Measurements from ENCODE around the gene CFAP161.

Gene CFAP161

DNA sequence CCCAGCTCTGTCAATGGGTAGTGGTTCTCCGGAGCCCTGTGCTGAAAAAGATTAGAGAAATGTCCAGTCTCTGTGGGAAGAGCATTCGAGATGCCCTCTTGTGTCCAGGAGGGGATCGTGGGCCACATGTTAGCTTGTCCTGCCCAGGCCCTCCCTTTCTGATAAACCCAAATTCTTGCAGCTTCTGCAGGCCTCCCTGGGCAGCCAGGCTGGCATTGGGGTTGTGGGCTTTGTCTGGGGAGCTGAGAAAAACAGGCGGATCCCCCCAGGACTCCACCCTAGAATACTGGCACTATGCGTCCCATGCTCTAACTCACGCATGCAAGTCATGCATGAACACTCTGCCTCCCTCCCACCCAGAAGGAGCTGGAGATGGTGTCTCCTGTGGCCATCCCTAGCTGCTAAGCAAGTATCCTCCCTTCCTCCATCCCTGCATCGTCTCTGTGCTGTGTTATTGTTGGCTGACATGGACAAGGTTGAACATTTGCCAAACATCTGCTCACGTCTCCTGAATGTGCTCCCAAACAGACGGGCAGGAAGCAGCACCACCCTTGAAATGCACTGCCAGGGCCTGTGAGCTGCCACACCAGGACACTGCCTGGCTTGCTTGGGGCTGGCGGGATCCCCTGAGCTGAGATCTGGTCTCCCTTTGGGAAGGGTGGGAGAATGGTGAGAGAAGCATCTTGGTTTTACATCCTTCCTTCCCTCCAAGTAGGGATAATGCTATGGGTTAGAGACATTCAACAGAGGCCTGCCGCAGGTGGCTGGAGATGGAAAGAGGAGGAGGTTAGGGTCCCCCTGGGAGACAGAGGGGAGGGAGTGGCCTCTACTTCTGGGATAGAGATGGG is 26.5 kb downstream of the CFAP161 start:
- DNase-seq: no peak

DNA sequence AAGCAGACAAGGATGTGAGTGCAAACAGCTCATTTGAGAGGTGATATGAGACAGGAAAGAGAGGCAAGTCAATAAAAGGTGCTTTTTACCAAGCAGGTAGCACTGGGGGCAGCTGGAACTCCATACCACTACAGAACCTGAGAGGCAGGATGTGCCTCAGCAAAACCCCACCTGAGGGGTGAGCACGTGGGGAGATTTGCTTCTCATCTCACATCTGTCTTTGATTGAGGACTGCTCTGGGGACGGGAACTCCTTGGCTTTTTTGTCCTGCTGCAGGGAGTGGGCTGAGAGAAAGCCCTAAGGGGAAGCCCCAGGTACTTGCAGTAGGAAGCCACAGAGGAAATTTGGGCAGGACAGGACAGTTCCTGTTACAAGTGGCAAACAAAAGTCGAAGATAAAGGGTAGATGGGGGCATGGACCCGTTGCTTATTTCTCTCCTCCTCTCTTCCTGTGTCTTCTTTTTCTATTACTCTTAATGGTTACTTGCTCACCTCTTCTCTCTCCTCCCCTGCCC is 27.1 kb downstream of the CFAP161 start:
- no peak for DNase-seq

DNA sequence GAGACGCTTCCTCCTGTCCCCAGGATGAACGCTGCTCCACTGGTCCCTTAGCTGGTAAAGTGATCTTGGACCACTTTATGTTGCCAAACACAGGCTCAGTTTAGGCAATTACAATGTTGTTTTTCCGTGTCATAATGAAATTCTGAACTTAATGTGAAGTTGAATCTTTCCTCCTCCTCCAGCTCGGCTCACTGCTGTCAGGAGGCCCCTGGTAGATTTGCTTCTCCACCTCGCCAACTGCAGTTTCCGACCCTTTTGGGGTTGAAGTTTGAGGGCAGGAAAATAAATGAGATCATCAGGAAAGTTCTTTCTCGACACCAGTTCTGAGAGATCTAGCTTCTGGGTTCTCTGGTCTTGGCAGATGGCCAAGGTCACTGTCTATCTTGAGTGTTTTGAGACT is 27.8 kb downstream of the CFAP161 start:
- DNase-seq: no peak

DNA sequence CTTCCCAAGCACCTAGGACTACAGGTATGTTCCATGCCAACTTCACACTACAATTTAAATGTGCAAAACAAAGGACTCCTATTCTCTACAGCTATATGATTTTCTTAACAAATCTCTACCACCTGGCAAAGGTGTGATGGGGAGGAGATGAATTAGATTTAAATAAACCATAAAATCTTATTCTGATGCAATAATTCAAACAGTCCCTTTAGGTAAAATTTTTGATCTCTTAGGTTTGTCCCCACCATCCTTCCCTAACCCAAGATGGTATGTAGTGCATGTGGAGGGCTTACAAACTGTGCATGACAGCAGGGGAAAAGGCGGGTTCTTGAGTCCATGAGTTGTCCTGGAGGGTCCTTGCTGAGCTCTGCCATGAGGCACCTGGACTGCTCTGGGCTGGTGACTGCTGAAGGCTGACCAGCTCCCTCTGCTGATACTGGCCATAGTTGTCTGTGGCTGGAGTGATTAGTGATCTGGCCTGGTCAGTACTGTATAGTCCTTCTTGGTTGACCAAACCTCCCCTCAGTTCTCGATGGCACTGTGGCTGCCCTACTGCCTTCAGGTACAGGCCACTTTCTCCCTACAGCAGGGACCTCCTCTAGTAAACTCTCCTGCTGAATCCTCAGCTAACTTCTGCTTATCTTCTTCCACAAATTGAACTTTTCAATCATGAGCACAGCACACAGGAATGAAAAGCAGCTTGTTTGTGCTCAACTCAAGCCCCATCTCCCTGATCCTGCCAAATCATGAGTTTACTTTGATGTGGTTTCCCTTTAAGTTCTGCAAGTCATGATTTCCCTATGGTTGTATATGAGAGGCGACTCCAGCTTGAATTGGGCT is 30.1 kb downstream of the CFAP161 start:
- DNase-seq: no peak

DNA sequence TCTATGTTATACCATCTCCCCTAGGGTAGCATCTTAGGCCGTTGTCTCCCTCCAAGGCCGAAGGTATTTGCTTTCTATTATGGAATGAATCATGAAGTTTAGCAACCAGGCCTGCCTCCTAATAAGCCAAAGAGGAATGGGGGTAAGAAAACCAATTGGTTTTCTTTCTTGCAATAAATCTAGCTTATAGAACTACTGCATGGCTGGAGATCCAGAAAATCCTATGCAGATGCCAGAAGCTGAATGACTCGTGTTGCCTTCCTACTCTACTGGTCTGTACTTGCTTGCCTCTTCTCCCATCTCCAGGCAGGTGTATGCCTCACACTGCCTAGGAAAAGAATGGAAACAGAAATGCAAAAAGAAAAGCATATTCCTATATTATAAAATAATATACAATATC is 31.5 kb downstream of the CFAP161 start:
- DNase-seq: no peak

DNA sequence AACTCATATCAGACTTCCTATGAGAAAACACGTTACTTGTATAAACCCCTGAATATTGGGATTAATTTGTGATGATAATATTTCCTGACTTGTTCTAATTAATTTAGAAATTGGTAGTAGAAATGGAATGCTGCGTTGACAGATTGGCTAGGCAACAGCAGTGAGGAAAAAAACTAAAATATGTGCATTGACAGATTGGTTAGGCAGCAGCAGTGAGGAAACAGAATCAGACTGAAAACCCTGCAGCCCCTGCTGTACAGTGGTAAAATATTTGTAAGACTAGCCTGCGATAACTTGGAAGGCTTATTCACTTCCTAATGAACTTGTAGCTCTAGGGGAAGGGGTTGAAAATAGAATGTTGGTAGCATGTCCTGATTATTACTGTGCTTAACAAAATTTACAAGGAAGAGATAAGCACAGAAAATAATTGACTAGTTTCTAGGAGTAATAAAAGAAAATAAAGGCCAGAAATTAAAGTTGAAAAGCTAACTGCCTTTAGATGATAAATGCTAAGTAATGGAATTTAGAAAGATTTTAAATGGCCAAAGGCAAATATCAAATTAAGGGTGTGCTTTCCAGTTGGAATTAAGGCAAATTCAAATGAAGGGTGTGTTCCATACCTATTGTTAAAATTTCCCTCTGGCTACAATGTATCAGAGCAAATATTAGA is 32.7 kb downstream of the CFAP161 start:
- DNase-seq: no peak

DNA sequence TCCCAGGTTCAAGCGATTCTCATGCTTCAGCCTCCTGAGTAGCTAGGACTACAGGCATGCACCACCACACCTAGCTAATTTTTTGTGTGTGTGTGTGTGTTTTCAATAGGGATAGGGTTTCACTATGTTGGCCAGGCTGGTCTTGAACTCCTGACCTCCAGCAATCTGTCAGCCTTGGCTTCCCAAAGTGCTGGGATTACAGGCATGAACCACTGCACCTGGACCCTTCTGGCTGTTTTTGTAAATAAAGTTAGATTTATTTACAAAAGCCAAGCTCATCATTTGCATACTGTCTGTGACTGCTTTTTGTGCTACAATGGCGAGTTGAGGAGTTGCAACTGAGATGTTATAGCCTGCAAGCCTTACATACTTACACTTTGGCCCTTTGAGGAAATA is 34.1 kb downstream of the CFAP161 start:
- DNase-seq: no peak

DNA sequence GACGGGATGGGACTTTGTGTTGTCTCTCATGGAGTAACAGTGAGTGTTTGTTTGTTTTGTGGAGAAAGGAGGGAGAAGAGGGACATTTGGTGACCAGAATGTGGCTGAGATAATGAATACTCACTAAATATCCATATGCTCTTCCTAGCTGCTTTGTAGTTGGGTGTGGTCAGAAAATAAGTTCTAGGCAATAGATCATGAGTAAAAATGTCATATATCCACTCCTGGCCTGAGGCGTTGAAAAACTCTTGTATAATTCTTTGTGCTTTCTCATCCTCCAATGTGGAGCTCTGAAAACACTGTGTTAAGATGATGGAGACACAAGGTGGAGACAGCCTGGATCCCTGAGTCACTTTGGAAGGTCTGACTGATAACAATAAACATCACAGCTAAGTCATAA is 34.6 kb downstream of the CFAP161 start:
- DNase-seq: no peak

DNA sequence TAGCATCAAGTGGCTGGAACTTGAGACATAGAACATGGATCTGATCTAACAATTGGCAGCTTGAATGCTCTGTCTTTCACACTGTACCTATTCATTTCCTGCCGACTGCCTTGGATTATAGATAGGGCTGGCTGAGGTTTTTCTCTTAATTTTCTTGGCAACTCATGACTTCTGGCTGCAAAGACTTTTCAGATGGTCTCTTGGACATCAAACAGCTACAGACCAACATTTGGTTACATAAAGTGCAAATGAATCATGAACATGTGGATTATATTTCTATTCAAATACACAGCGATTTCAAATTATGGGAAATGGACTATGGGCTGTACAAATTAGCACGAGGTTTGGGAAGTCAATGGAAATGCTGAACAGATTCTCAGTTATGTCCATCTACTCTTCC is 36.4 kb downstream of the CFAP161 start:
- no peak for DNase-seq

DNA sequence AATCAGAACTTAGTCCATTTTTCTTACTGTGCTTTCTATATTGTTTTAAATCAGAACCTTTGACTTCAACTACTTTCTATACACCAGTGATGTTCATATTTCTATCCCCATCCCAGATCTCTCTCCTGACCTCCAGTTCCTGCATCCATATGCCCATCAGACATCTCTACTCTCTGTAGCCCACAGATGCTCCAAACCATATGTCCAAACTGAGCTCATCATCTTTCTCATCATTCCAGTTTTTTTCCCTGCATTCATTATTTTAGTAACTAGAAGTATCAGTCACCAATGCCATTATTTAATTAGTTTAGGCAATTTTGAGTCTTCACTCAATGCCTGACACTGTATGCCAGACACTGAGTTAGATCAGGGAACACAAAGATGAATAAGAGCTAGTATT is 37.2 kb downstream of the CFAP161 start:
- DNase-seq: no peak

DNA sequence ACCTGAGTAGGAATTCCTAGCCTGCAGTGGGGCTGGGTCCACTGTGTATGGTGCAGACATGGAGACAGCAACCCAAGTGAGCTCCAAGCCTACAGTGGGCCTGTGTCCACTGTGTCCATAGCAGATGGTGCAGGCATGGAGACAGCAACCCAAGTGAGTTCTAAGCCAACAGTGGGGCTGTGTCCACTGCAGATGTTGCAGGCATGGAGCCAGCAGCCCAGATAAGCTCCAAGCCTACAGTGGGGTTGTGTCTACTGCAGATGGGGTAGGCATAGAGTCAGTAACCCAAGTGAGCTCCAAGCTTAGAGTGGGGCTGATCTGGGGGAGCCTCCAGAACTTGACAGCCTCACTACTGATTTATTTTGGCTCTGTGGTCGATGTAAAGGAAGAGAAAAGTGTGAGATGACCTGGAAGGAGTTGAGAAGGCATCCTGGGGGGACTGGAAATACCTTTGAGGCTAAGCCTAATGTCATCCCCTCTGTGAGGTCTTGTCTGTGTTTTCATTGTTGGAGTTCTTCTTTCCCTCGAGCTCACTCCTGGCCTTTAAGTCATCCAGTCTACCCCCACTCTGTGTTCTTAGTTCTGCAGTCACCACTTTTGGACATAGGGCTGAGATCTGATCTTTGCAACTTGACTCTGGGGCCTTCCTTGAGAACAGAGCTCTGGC is 40.2 kb downstream of the CFAP161 start:
- DNase-seq: no peak

DNA sequence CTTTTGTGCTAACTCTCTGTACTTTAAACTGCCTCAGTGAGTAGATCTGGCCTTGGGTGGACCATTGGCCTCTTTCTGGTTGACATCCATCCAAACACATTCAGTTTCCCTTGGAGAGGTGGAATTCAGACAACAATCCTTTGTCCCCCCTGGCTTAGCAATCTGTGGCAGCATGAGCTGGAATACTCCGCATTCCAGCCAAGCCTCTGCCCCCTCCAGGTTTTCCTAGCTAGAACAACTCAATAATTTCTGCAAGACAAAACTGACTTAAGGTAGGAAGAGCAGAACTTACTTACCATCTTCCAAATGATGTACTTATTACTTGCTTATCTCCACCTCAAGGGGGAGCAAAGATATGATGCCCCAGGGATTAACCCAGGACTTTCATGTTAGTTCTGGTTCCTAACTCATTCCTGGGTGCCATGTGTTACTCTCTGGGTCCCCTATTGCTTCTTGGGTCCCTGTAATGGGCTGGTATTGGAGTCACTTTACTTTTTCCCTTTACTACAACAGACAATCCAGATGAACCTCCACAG is 40.8 kb downstream of the CFAP161 start:
- DNase-seq: no peak

DNA sequence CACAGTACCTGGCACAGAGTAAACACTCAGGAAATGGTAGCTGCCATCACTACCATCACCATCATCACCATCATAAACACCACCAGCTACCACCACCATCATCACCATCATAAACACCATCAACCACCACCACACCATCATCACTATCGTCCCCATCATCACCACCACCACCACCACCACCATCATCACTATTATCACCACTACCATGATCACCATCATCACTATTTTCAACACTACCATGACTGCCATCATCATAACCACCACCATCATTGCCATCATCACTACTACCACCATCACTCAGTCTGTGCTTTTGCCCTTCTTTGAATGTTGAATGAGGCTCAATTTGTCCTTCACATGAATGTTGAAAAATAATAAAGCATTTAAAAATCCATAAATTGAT is 41.4 kb downstream of the CFAP161 start:
- DNase-seq: no peak

DNA sequence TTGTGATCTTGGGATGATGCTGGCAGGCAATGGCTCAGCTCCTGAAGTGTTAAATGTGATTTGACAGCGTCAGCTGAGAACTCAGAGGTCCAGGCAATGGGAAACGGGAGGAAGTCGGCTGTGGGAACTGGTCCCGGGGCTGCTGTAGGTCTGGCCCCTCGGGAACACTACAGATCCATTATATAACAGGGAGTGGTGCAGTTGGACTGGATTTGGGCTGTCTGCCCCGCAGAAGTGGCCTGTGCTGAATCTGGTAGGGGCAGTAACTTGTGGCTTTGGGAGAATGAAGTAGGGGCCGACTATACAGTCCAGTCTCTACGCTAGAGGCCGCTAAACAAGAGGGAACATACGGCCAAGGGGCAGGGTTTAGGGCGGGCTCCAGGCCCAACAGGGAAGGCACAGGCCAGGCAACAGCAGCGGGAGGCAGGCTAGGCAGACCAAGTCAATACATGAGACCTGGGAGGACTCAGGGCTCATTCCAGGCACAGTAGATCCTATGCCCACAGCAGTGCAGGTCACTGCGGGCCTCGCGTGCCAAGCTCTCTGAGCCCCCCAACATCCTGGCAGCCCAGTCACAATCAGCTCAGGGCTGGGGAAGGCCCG is 42.3 kb downstream of the CFAP161 start:
- no peak for DNase-seq

DNA sequence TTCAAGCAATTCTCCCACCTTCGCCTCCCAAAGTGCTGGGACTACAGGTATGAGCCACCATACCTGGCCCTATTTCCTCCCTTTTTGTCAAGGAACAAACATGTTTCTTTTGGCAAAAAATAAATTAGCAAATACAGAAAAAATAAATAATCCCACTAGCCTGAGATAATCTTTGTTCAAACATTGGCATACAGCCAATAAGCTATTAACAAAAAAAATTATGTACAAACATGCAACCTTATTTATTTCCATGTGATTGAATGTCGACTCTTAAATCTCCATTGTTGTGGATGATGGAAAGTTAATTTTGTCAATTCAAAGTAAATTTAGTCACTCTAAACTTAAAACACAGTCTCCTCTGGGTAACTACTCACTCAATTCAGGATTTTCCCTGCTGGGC is 44.3 kb downstream of the CFAP161 start:
- DNase-seq: no peak

DNA sequence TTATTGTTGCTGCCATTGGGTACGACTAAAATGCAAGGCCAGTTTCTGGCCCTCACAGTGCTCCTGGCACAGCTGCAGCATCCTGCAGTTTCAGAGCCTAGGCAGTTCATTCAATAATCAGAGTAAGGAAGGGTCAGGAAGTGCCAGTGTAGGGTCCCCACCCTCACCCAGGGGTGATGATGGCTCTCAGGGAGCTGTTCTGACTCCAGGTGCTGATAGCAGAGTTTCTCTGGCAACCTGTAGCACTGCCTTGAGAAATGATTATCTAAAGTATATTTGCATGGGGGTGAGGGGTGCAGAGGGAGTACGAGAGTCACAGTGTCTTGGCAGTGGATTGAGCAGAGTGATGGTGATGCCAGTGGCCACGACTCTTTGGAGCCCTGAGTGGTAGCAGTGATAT is 47.1 kb downstream of the CFAP161 start:
- no peak for DNase-seq

DNA sequence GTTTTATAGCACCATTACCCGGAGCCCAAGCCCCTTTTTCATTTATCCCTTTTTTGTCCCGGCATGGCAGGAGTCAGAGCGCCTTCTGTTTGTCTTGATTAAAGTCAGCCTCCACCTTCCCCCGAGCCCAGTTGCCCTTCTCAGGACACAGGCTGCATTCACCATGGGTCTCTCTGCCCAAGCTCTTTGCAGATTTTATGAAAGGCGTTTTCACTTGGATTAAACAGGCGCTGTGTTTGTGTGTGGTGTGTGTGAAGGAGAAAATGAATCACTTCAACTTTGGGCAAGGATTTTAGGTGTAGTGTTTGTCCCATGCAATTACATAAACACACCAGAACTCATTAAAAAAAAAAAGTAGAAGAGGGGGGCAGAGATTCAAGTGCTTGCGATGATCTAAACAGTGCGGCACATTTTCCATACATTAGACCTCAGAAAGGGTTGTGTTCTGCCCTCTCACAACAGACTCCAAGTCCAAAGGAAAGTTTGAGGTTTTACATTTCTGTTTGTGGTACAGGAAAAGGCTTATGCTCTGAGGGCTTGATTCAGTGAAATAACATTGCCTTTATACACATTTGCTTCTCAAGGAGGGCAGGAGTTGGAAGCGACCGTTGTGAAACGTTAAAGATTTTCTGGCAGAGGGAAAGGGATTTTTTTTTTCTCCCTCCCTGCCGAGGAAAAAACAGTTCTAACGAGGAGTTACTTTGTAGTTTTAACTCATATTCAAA is 48.1 kb downstream of the CFAP161 start:
- DNase-seq: no peak

DNA sequence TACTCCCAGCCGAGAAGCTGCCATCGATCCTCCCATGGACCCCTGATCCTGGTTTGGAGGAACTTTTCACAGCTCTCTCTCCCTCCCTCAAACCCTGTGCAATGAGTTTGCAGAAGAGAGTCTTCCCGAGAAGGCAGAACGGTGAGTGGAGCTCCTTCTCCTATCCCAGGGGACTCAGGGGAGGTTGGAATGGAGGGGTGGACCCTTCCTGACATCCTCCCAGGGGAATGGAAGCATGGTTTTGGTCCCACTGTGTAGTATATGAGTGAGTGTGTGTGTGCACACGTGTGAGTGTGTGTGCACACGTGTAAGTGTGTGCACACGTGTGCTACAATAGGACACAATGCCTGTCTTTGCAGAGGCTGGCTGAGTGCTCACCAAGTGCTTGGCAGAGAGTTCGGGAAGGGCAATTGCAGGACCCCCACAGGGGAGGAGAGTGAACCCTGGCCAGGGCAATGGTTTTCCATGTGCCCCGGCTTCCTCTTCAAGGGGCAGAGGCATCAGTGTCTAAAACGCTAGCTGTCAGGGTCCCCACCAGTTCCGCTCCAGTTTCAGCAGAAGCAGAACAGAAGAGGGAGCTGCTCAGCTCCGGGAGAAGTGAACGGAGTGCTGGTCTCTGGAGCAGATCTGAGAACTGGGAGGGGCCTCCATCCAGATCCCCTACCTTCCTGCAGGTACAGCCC is 48.8 kb downstream of the CFAP161 start:
- DNase-seq: no peak

DNA sequence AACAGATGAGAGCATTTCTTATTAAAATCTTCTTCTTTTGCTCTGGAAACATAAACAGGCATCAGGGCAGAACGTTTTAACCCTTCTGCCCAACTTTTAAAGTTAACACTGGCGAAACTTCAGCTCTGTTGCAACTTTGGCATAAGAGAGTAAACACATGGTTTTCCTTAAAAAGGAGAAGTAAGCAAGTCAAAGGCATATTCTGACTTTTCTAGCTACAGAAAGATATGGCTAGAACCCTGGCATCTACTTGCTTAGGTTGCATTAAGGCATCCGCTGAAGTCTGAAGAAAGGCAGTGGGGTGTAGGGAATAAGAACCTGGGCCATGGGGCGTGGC is 49.3 kb downstream of the CFAP161 start:
- DNase-seq: no peak

DNA sequence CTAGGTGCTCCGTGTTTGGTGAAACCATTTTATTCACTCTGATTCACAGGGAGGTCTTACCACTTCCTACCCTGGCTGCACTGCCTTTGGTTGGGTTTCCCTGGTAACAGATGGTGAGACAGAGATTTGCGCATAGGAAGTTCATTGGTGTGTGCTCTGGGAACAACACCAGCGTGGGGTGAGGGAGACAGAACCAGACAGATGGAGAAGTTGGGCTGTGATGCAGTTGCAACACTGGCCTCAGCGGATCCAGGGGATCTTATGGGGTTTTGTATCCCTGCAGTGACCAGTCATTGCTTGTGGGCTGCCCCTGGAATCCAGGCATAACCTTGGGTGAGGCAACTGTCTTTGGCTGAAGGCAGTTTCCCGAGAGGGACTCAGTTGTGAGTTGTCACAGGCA is 50.1 kb downstream of the CFAP161 start:
- no peak for DNase-seq
